VCaP (cell line): Measurements from ENCODE around the gene CC2D2A.

Experiments
- H3K27ac ChIP-seq: fragments of 450-650 bp; 2 replicates; pipeline ENCODE4 v1.5.1; 2017
- TF ChIP-seq, protein P1 (sequence below): fragments of 450-650 bp; conservative IDR thresholded peaks from 2 replicates; pipeline ENCODE4 v1.5.1; 2017; ENCODE audit warnings: mild to moderate bottlenecking, moderate library complexity

The CC2D2A gene

DNA sequence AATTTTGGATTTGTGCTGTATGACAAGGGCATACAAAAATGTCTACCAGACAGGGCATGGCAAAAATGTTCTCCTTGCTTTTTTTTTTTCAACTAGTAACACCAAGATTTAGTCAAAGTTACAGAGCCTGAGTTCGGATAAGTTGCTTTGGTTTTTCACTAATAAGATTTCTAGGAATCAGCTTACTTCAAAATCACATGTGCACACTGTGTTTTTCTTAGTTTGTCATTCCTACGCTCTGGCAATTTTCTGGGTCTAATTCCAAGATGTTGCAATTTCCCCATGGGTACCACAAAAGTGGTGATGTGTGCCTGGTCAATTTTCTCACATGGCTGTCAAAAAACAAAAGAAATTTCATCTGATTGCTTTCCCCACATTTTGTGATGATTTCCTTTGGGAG, 35.6 kb upstream of the CC2D2A start:
- TF ChIP-seq, protein P1, sequence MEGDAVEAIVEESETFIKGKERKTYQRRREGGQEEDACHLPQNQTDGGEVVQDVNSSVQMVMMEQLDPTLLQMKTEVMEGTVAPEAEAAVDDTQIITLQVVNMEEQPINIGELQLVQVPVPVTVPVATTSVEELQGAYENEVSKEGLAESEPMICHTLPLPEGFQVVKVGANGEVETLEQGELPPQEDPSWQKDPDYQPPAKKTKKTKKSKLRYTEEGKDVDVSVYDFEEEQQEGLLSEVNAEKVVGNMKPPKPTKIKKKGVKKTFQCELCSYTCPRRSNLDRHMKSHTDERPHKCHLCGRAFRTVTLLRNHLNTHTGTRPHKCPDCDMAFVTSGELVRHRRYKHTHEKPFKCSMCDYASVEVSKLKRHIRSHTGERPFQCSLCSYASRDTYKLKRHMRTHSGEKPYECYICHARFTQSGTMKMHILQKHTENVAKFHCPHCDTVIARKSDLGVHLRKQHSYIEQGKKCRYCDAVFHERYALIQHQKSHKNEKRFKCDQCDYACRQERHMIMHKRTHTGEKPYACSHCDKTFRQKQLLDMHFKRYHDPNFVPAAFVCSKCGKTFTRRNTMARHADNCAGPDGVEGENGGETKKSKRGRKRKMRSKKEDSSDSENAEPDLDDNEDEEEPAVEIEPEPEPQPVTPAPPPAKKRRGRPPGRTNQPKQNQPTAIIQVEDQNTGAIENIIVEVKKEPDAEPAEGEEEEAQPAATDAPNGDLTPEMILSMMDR: no peak
- H3K27ac ChIP-seq: no peak overlapping the region

DNA sequence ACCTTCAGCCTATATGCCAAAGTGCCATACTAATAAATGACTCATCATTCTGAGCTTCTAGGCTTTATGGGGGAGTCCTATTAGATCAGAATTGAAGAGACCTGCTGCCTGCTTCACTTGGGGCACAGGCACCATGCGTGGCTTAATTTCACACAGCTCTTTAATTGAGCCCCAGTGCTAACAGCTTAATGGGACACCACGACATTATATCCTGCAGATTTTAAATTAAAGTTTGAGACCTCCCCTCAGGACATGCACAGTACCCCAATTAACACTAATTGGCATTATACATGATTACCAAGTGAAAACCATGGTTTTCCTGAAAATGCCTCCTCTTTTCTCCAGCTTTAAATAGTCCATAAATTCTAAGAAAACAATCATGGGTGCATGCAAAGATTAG, 35.0 kb upstream of the CC2D2A start:
- TF ChIP-seq, protein P1: no peak

DNA sequence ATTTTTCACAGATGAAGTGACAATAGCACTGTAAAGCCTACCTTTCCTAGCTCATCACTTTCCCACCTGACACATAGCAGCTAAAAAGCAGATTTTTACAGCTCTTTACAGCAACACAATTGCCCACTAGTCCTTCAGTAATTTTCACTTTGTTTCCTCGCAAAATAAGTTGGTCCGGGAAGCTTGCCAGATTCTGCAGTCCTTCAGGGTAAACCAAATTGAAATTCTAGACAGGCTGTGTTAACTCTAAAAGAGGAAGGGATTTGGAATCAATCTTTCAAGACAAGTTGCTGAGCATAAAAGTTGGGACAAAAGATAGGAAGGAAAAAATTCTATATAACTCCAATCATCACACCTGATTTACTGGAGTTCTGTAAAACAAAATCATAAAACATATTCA, 33.2 kb upstream of the CC2D2A start:
- TF ChIP-seq, protein P1: no peak
- no peak overlapping the region for H3K27ac ChIP-seq

More for the DNA sequence above, 35.0 kb upstream of the CC2D2A start:
- no peak overlapping the region for H3K27ac ChIP-seq

DNA sequence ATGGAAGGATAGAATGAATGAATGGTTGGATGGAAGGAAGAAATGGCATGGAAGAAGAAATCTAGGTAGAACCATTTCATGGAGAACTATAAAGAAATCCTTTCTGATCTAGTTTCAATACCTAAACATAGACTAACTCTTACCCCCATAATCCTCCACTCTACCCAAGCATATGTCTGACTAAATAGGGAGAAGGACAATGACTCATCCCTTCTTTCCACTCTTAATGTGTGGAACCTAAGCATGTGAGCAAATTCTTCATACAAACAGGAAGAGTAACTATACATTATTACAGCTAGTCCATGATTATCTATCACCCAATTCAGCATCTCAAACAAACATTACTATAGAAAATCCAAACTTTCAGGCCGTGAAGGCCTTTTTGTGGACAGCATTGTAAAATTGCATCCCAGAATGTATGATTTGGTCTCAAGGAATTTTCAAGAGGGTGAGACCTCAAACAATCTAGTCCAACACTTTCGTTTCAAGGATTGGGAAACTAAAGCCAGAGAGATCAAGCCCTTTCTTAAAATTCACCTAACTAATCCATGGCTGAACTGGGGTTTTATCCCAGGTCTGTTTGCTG, 30.6 kb upstream of the CC2D2A start:
- no peak overlapping the region for H3K27ac ChIP-seq
- TF ChIP-seq, protein P1: no peak

DNA sequence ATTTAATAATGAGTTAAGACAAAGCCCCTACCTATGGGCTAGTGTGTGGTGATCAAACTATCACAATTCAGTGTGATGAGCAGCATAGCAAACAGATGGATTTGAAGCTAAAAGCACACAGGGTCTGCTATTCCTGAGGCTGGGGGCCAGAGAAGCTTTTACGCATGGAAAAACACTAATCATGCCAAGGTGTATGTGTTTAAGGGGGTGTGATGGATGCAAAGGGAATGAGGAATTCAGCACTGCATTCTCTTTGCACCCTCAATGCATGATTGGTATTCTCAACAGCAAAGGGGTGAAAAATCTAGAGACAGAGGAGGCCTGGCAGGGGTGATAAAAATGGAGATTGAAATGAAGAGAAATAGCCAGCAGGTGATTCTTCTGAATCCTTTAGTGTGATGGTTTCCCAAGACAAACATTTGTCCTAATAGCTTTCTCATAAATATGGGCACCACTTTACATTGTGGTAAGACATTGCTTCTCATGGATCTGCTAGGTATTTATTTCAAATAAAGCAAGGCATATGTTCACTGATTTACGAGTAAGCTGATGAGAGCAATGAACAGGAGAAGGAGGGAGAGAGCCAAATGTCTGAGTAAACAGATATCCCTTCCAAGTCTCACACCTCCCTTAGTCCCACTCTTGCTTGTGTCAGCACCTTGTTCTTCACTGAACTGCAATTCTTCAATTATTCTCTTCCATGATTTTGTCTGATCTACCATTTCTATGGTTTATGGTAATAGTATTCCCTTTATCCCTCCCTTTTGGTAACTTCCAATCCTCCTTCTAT, 26.1 kb upstream of the CC2D2A start:
- H3K27ac ChIP-seq: no peak overlapping the region
- TF ChIP-seq, protein P1: no peak

DNA sequence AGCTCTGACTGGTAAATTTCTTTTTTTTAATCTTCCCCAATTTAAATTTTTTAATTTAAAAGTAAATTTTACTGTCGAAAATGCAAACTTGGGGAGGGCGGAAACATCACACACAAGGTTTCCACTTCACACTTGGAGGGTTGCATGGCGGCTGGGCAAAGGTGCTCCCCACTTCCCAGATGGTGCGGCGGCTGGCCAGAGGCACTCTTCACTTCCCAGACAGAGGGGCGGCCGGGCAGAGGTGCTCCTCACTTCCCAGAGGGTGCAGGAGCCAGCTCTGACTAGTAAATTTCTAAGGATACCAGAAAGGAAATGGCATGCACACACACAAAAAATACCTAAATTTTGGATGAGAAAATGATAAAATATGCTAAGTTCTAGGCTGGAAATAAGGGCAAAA, 25.4 kb upstream of the CC2D2A start:
- H3K27ac ChIP-seq: no peak overlapping the region
- TF ChIP-seq, protein P1: no peak

DNA sequence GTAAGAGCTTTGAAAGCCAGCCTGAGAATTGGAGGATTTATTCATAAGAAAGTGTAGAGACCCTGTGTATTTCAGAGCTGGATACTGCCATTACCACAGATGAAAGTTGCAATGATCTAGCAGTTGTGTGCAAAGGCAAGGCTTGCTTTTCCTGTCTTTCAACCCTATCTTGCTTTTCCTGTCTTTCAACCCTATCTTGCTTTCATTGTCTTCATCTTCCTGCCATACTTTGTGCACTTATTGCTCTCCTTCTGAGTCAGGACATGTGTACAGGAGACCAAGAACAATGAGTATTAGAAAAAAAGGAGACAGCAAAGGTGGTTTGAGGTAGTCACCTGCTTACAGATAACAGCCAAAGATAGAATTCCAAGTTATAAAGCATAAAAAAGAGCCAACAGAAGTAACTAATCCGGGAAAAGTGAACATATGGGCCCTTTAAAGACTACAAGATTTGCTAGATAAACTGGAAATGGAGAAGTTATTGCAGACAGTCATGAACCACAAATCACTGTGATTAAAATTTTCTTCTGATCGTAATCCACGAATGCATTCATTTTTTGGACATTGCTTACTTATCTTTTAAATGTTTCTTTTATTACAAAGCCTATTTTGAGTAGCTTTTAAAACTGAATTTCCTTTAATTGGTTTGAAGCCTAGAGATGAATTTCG, 24.7 kb upstream of the CC2D2A start:
- TF ChIP-seq, protein P1: no peak
- no peak overlapping the region for H3K27ac ChIP-seq
